ENCODE results near the gene PKIB. TPM values are rescaled to one million over a fixed set of nuclear protein-coding genes. Genes with fewer than 3 reads are reported as not detected.

The PKIB gene
- total RNA-seq, 1 donor from 2014 or later: 48.5 TPM

DNA sequence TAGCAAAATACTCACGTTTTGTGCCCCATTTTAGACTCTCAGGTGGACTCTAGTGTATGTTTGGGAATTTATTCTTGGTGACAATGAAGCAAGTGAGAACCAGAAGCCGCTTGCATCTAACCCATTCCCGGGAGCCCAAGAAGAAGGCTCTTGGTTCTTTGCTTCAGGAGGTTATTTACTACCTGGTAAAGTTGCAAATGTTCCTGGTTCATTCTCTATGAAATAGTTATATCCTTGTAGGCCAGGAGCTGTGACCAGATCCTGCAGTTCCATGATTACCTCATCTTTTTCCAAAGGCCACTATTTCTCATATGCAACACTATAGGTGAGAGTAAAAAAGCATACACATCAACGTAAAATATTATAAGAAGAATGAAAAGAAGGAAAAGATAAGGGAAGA, 108.4 kb downstream of the PKIB start:
- no peak for TF ChIP-seq CTCF (conservative IDR thresholded peaks at IDR 0.05; ENCODE audit: low read depth, low read length)
- no peak overlapping the region for H3K4me3 ChIP-seq (ENCODE audit: low read depth, low read length)
- no peak for DNase-seq (ENCODE audit: low read depth)

- no peak overlapping the region for H3K4me3 ChIP-seq (ENCODE audit: low read depth, low read length)
- TF ChIP-seq CTCF (conservative IDR thresholded peaks at IDR 0.05; ENCODE audit: low read depth, low read length): no peak
- DNase-seq (ENCODE audit: low read depth): no peak
Measured at GRCh38 chr6:122719176-122719575, 109.0 kb downstream of the PKIB start.

DNA sequence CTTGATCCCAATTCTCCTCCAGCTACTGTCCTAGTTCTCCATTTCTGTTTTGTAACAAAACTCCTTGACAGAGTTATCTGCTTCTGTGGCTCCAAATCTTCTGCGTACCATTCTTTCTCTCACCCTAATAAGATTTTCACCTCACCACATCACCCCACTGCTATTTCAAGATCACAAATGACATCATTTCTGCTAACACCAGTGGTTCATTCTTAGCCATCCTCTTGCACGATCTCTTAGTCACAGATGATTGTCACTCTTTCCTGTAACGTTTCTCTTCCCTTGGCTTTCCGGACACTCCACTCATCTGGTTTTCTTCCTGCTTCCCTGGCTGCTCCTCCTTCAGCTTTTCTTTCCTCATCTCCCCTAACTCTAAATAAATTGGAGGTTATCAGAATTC, 112.5 kb downstream of the PKIB start:
- no peak for DNase-seq (ENCODE audit: low read depth)
- TF ChIP-seq CTCF (conservative IDR thresholded peaks at IDR 0.05; ENCODE audit: low read depth, low read length): no peak
- no peak overlapping the region for H3K4me3 ChIP-seq (ENCODE audit: low read depth, low read length)

- no peak for DNase-seq (ENCODE audit: low read depth)
Measured at GRCh38 chr6:122726649-122727048, 116.4 kb downstream of the PKIB start.

GRCh38 chr6:122727244-122727643, 117.0 kb downstream of the PKIB start:
- no peak overlapping the region for H3K4me3 ChIP-seq (ENCODE audit: low read depth, low read length)
- TF ChIP-seq CTCF (conservative IDR thresholded peaks at IDR 0.05; ENCODE audit: low read depth, low read length): no peak
- no peak for DNase-seq (ENCODE audit: low read depth)

More at GRCh38 chr6:122726649-122727048, 116.4 kb downstream of the PKIB start:
- peak; percentile 78 for TF ChIP-seq CTCF (conservative IDR thresholded peaks at IDR 0.05; ENCODE audit: low read depth, low read length)
- H3K4me3 ChIP-seq (ENCODE audit: low read depth, low read length): no peak overlapping the region

- DNase-seq (ENCODE audit: low read depth): no peak
- no peak overlapping the region for H3K4me3 ChIP-seq (ENCODE audit: low read depth, low read length)
- no peak for TF ChIP-seq CTCF (conservative IDR thresholded peaks at IDR 0.05; ENCODE audit: low read depth, low read length)
Measured at GRCh38 chr6:122730334-122730733, 120.1 kb downstream of the PKIB start.

DNA sequence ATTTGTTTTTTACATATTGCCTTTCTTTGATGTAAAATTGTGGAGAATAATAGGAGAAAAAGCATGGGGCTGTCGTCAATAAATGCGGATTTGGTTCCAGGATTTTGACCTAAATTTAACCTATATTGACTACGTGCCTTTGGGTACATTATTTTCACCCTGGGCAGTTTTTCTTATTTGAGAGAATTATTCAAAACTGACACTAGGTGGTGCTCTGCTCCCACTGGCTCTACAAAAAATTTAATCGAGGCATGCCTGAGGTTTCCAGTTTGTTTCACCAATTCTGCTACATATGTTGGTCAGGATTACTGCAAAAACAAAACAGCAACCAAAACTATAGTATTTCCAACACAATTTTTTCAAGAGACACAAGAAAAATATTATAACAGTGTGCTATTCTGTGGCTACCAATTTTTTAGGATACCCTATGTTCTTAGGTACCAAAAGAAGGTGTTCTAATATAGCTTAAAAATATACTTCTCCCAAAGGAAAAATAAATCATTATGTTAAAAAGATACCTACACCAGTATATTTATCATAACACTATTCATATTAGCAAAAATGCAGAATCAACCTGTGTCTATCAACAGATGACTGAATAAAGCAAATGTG, 120.7 kb downstream of the PKIB start:
- no peak for DNase-seq (ENCODE audit: low read depth)
- peak; percentile 87 for TF ChIP-seq CTCF (conservative IDR thresholded peaks at IDR 0.05; ENCODE audit: low read depth, low read length)
- no peak overlapping the region for H3K4me3 ChIP-seq (ENCODE audit: low read depth, low read length)
